Fibroblast of the aortic adventitia (primary cell): Measurements from ENCODE around the gene ANAPC13. TPM values are rescaled to one million over a fixed set of nuclear protein-coding genes. Genes with fewer than 3 reads are reported as not detected.
A peak's percentile ranks its signal among the peaks of the same experiment; 100 is the strongest.

Source experiments
- DNase-seq: peaks from one replicate; pipeline ENCODE4 v3.0.0-alpha.2; 2010; ENCODE audit warnings: low read depth
- H3K4me3 ChIP-seq: 2 replicates; pipeline ENCODE4 v1.5.1; 2011; ENCODE audit warnings: low read depth, mild to moderate bottlenecking, control low read depth, low read length, moderate library complexity
- CTCF ChIP-seq: IDR thresholded peaks from 2 replicates; pipeline ENCODE4 v1.5.1; 2011; ENCODE audit warnings: mild to moderate bottlenecking, low read length, control low read depth, inconsistent platforms; ENCODE audit not compliant: insufficient read depth
- total RNA-seq: library from RNA; depleted of rRNA; stranded (reverse); fragments of >200 nt; gene quantifications from 2 replicates; pipeline ENCODE4 v1.2.3, GENCODE V29; 2012; ENCODE audit warnings: low replicate concordance

ANAPC13 gene
- total RNA-seq, 1 donor, result 123 TPM

GRCh38 chr3:134466331-134466730 lies 19.5 kb downstream of the ANAPC13 start:
- DNase-seq, result peak; percentile 58
- no peak overlapping the region for H3K4me3 ChIP-seq
- TF ChIP-seq CTCF, result no peak

GRCh38 chr3:134464689-134465365 lies 21.0 kb downstream of the ANAPC13 start:
- peak; percentile 61 for DNase-seq
- peak overlapping the region; percentile 18 for H3K4me3 ChIP-seq
- TF ChIP-seq CTCF, result peak; percentile 10

- no peak for TF ChIP-seq CTCF
- DNase-seq, result peak; percentile 100
- H3K4me3 ChIP-seq, result no peak overlapping the region
Measured at GRCh38 chr3:134464064-134464688, 21.6 kb downstream of the ANAPC13 start.

- peak overlapping the region; percentile 4 for H3K4me3 ChIP-seq
- DNase-seq, result no peak
- TF ChIP-seq CTCF, result no peak
Measured at GRCh38 chr3:134463676-134464063, 22.1 kb downstream of the ANAPC13 start.

- no peak overlapping the region for H3K4me3 ChIP-seq
- peak; percentile 81 for DNase-seq
- no peak for TF ChIP-seq CTCF
Measured at GRCh38 chr3:134462331-134462941, 23.3 kb downstream of the ANAPC13 start.

GRCh38 chr3:134460965-134461364 lies 24.8 kb downstream of the ANAPC13 start:
- DNase-seq, result peak; percentile 84
- no peak overlapping the region for H3K4me3 ChIP-seq
- no peak for TF ChIP-seq CTCF
